Keratinocyte (primary cell): ENCODE results near the gene CAST. TPM values are rescaled to one million over a fixed set of nuclear protein-coding genes. Genes with fewer than 3 reads are reported as not detected.

Experiments used
- DNase-seq: peaks from one replicate; pipeline ENCODE4 v3.0.0-alpha.2; 2011; ENCODE audit warnings: low read depth, missing footprints, low spot score
- FAIRE-seq: peaks from 2 replicates; lab custom pipeline; 2011; peaks lifted over from hg19 to GRCh38; lab: Jason Lieb, UNC
- H2AFZ ChIP-seq: 2 replicates; pipeline ENCODE4 v1.6.0; 2012; ENCODE audit warnings: low read length, control low read depth, inconsistent platforms; ENCODE audit not compliant: control insufficient read depth
- H3K27ac ChIP-seq: 2 replicates; pipeline ENCODE4 v1.5.1; 2011; ENCODE audit warnings: low read length; ENCODE audit not compliant: control insufficient read depth, insufficient read depth
- H3K27me3 ChIP-seq: 3 replicates; pipeline ENCODE4 v1.6.0; 2011; ENCODE audit warnings: low read length; ENCODE audit not compliant: control insufficient read depth, insufficient read depth; ENCODE audit errors: extremely low read depth
- H3K36me3 ChIP-seq, 2 experiments: 2 replicates in 1 of 2; 3 replicates in 1 of 2; pipeline ENCODE4 v1.5.1; 2011; ENCODE audit warnings: low read length in 2 of 2, mild to moderate bottlenecking in 1 of 2; ENCODE audit not compliant: control insufficient read depth in 2 of 2, insufficient read depth in 2 of 2; ENCODE audit errors: extremely low read depth in 1 of 2
- H3K4me1 ChIP-seq: 3 replicates; pipeline ENCODE4 v1.5.1; 2011; ENCODE audit warnings: low read length; ENCODE audit not compliant: control insufficient read depth, insufficient read depth; ENCODE audit errors: extremely low read depth
- H3K4me2 ChIP-seq: 3 replicates; pipeline ENCODE4 v1.6.0; 2011; ENCODE audit warnings: low read depth, low read length; ENCODE audit not compliant: control insufficient read depth, insufficient read depth; ENCODE audit errors: extremely low read depth
- H3K4me3 ChIP-seq, 3 experiments: fragments of 200-600 bp in 1 of 3; sonication (generic) in 1 of 3; 2 replicates in 2 of 3; 3 replicates in 1 of 3; pipeline ENCODE4 v1.5.1; 2011 to 2016; ENCODE audit warnings: low read length in 3 of 3, mild to moderate bottlenecking in 3 of 3, control low read depth in 2 of 3, inconsistent platforms in 1 of 3, low read depth in 1 of 3, mixed read lengths in 1 of 3, mixed run types in 1 of 3, moderate library complexity in 1 of 3; ENCODE audit not compliant: control insufficient read depth in 2 of 3, insufficient read depth in 2 of 3; ENCODE audit errors: extremely low read depth in 1 of 3
- H3K79me2 ChIP-seq: 2 replicates; pipeline ENCODE4 v1.6.0; 2012; ENCODE audit warnings: low read length; ENCODE audit not compliant: control insufficient read depth, insufficient read depth
- H3K9ac ChIP-seq: 3 replicates; pipeline ENCODE4 v1.6.0; 2011; ENCODE audit warnings: low read length; ENCODE audit not compliant: control insufficient read depth, insufficient read depth; ENCODE audit errors: extremely low read depth
- H3K9me1 ChIP-seq: 3 replicates; pipeline ENCODE4 v1.6.0; 2011; ENCODE audit warnings: low read length; ENCODE audit not compliant: control insufficient read depth, insufficient read depth; ENCODE audit errors: extremely low read depth
- H3K9me3 ChIP-seq: 2 replicates; pipeline ENCODE4 v1.5.1; 2012; ENCODE audit warnings: low read depth, low read length; ENCODE audit not compliant: control insufficient read depth
- H4K20me1 ChIP-seq: 3 replicates; pipeline ENCODE4 v1.6.0; 2011; ENCODE audit warnings: low read length; ENCODE audit not compliant: control insufficient read depth, insufficient read depth; ENCODE audit errors: extremely low read depth
- EZH2 ChIP-seq: IDR thresholded peaks from one replicate; pipeline ENCODE4 v1.6.1; 2012; ENCODE audit warnings: inconsistent platforms, mild to moderate bottlenecking, low read length, moderate library complexity
- dilution Hi-C: fragments of 300-500 bp; cut with MboI; formaldehyde crosslinking; loops from one replicate; pipeline ENCODE4 v1.7.0; 2020; ENCODE audit warnings: low sequenced_read_pairs; ENCODE audit not compliant: extremely low pct_ligation_motif_present
- polyA plus RNA-seq, 5 experiments: library from polyadenylated mRNA; depleted of rRNA in 3 of 5; stranded (reverse) in 3 of 5; stranded (forward) in 1 of 5; unstranded in 1 of 5; fragments of >200 nt; gene quantifications; 1 replicate in 1 of 5; 2 replicates in 3 of 5; 3 replicates in 1 of 5; pipeline versions ENCODE4 v1.2.1 to v1.2.3, GENCODE V29; 2011 to 2012; ENCODE audit warnings: missing spikeins in 2 of 5, low read depth in 1 of 5, low replicate concordance in 1 of 5
- TF ChIP-seq, protein P1 (sequence below), 3 experiments: IDR thresholded peaks in 1 of 3; conservative IDR thresholded peaks in 1 of 3; optimal IDR thresholded peaks in 1 of 3; 2 replicates in 2 of 3; 3 replicates in 1 of 3; pipeline versions ENCODE3 to v1.5.1; 2011; ENCODE audit warnings: low read length in 3 of 3, mild to moderate bottlenecking in 3 of 3, moderate library complexity in 2 of 3, control low read depth in 1 of 3, inconsistent platforms in 1 of 3; ENCODE audit not compliant: insufficient read depth in 2 of 3; ENCODE audit errors: extremely low read depth in 1 of 3

The CAST gene
- polyA plus RNA-seq, 1 donor (not counting 4 experiments of a cell fraction or from before 2014, with no cell fraction given): 238 TPM

DNA sequence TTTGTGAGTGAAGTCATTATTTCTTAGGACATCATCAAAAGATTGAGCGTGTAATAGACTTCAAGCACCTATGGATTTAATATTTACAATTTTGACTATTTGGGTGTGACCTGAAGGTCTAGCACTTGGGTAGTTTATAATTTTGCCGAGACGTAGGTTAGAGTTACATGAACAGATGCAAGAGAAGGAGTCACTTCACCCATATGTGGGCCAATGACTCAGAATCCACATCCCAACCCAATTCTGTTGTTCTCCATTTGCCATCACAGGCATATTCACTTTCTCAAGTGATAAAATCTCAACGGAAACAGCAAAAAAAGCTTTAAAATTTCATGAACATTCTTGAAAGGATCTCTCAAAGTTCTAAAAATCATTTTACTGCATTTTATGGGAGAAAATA is 157.6 kb downstream of the CAST start:
- peaks cover 30% of the 10 kb centered on the region for H3K4me1 ChIP-seq
- TF ChIP-seq, protein P1, sequence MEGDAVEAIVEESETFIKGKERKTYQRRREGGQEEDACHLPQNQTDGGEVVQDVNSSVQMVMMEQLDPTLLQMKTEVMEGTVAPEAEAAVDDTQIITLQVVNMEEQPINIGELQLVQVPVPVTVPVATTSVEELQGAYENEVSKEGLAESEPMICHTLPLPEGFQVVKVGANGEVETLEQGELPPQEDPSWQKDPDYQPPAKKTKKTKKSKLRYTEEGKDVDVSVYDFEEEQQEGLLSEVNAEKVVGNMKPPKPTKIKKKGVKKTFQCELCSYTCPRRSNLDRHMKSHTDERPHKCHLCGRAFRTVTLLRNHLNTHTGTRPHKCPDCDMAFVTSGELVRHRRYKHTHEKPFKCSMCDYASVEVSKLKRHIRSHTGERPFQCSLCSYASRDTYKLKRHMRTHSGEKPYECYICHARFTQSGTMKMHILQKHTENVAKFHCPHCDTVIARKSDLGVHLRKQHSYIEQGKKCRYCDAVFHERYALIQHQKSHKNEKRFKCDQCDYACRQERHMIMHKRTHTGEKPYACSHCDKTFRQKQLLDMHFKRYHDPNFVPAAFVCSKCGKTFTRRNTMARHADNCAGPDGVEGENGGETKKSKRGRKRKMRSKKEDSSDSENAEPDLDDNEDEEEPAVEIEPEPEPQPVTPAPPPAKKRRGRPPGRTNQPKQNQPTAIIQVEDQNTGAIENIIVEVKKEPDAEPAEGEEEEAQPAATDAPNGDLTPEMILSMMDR (optimal IDR thresholded peaks at IDR 0.05 in 1 of 3, IDR thresholded peaks at IDR 0.05 in 1 of 3, conservative IDR thresholded peaks at IDR 0.05 in 1 of 3; ENCODE audit: extremely low read depth in 1 of 3, insufficient read depth in 2 of 3, low read length in 3 of 3): no peak
- no peaks in the 10 kb centered on the region for H4K20me1 ChIP-seq
- no peaks in the 10 kb centered on the region for H3K9me1 ChIP-seq
- dilution Hi-C loops: no loop called here
- no peak overlapping the region for H3K4me2 ChIP-seq
- no peaks in the 10 kb centered on the region for H3K27me3 ChIP-seq
- no peak overlapping the region for H3K4me3 ChIP-seq
- FAIRE-seq (no peak), DNase-seq (no peak)
- no peak overlapping the region for H3K9ac ChIP-seq
- H2AFZ ChIP-seq: no peak overlapping the region
- no peaks in the 10 kb centered on the region for H3K36me3 ChIP-seq
- no peaks in the 10 kb centered on the region for H3K79me2 ChIP-seq
- H3K9me3 ChIP-seq: no peaks in the 10 kb centered on the region
- H3K27ac ChIP-seq: no peak overlapping the region

DNA sequence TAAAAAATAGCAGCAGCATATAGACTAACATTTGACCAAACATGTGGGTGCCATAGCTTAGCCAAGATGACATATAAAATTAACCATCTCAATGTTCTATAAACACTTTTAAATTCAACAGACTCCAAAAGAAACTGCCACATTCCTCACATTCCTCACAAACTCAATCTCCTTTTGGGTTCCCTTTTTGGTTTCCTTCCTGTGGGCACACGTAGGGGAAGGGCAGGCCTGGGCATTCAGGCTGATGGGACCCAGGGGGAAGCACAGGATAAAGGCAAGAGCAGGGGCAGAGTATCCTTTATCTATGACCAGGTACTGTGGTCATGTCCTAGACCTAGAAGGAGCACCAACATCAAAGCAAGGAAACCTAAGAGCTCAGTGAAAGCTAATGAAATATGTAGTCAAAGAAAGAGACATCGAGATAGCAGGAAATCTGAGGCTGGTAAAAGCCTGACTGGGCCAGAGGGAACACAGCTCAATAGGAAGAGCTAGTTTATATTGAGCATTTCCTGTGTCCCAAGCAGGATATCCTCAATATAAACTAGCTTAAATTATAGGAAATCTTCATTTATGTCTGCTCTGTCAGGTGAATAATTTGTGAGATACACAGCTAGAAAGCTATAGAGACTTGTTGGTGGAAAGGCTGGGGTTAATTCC is 159.2 kb downstream of the CAST start:
- Histone ChIP-seq H3K9ac (no peak overlapping the region), H3K27ac (peak overlapping the region; percentile 4), H3K36me3 (no peaks in the 10 kb centered on the region), H3K4me2 (peak overlapping the region; percentile 3), H3K4me3 (no peak overlapping the region), H4K20me1 (no peaks in the 10 kb centered on the region), H3K79me2 (no peaks in the 10 kb centered on the region), H3K9me3 (no peaks in the 10 kb centered on the region), H3K27me3 (no peaks in the 10 kb centered on the region), H3K4me1 (peaks cover 30% of the 10 kb centered on the region), H2AFZ (peak overlapping the region; percentile 24), H3K9me1 (no peaks in the 10 kb centered on the region)
- no peak for FAIRE-seq
- TF ChIP-seq, protein P1 (optimal IDR thresholded peaks at IDR 0.05 in 1 of 3, IDR thresholded peaks at IDR 0.05 in 1 of 3, conservative IDR thresholded peaks at IDR 0.05 in 1 of 3; ENCODE audit: extremely low read depth in 1 of 3, insufficient read depth in 2 of 3, low read length in 3 of 3): no peak
- TF ChIP-seq EZH2: no peak
- no peak for DNase-seq
- dilution Hi-C loops: no loop called here
